A549 (cell line): Measurements from ENCODE around the gene LGR6.

Source experiments
- CTCF ChIP-seq: fragments of >200 bp; sonication (Bioruptor Twin); formaldehyde crosslinking; IDR thresholded peaks from 3 replicates; pipeline ENCODE4 v1.5.1; 2016
- EP300 ChIP-seq, 2 experiments: fragments of >200 bp; sonication (Bioruptor Twin); formaldehyde crosslinking; IDR thresholded peaks; 2 replicates in 1 of 2; 3 replicates in 1 of 2; pipeline ENCODE4 v1.6.1; 2016 to 2017
- KDM5A ChIP-seq: fragments of 200-600 bp; sonication (generic); IDR thresholded peaks from 2 replicates; pipeline ENCODE4 v1.6.1; 2016; ENCODE audit warnings: antibody characterized with exemption, mild to moderate bottlenecking
- MAX ChIP-seq: IDR thresholded peaks from 2 replicates; pipeline ENCODE4 v1.6.1; 2012
- NR3C1 ChIP-seq: fragments of >200 bp; sonication (Bioruptor Twin); formaldehyde crosslinking; IDR thresholded peaks from 3 replicates; pipeline ENCODE4 v1.6.1; 2017
- POLR2A ChIP-seq: IDR thresholded peaks from 2 replicates; pipeline ENCODE4 v1.6.1; 2012; ENCODE audit warnings: mild to moderate bottlenecking, low read length
- POLR2AphosphoS2 ChIP-seq: conservative IDR thresholded peaks from 2 replicates; pipeline ENCODE4 v1.6.1; 2012; ENCODE audit warnings: low read length, improper control_type of control experiment, inconsistent platforms
- RAD21 ChIP-seq, 2 experiments: fragments of >200 bp in 1 of 2; sonication (Bioruptor Twin) in 1 of 2; formaldehyde crosslinking in 1 of 2; IDR thresholded peaks in 1 of 2; conservative IDR thresholded peaks in 1 of 2; 2 replicates in 1 of 2; 3 replicates in 1 of 2; pipeline ENCODE4 v1.6.1; 2012 to 2018; ENCODE audit warnings: inconsistent platforms in 1 of 2
- RARB ChIP-seq: fragments of 250-450 bp; sonication (Bioruptor Pico); IDR thresholded peaks from 2 replicates; pipeline ENCODE4 v1.8.0; 2021; ENCODE audit warnings: mild to moderate bottlenecking, moderate library complexity
- REST ChIP-seq: fragments of 200-600 bp; sonication (generic); IDR thresholded peaks from 2 replicates; pipeline ENCODE4 v1.6.1; 2016; ENCODE audit warnings: antibody characterized with exemption, mild to moderate bottlenecking, moderate library complexity
- RNF2 ChIP-seq: fragments of 200-600 bp; sonication (generic); IDR thresholded peaks from 2 replicates; pipeline ENCODE4 v1.6.1; 2016; ENCODE audit warnings: low read depth, mild to moderate bottlenecking, antibody characterized with exemption, moderate library complexity, borderline replicate concordance
- USF2 ChIP-seq: fragments of 450-650 bp; IDR thresholded peaks from 2 replicates; pipeline ENCODE4 v1.6.1; 2014; ENCODE audit warnings: antibody characterized with exemption
- ZC3H11A ChIP-seq: fragments of 450-650 bp; IDR thresholded peaks from 2 replicates; pipeline ENCODE4 v1.6.1; 2014; ENCODE audit warnings: antibody characterized with exemption, mild to moderate bottlenecking

- TF ChIP-seq RARB (CRISPR knock-in tag): no peak
- no peak for TF ChIP-seq RNF2
- TF ChIP-seq EP300 (IDR thresholded peaks at IDR 0.05): no peak
- TF ChIP-seq ZC3H11A: no peak
- TF ChIP-seq CTCF: no peak
- TF ChIP-seq KDM5A: no peak
- no peak for TF ChIP-seq POLR2AphosphoS2
- TF ChIP-seq USF2: no peak
- no peak for TF ChIP-seq POLR2A
- TF ChIP-seq MAX: no peak
- no peak for TF ChIP-seq RAD21 (conservative IDR thresholded peaks at IDR 0.05 in 1 of 2, IDR thresholded peaks at IDR 0.05 in 1 of 2)
- TF ChIP-seq NR3C1: no peak
- TF ChIP-seq REST: no peak
Measured at GRCh38 chr1:202276081-202276715, 82.6 kb downstream of the LGR6 start.
